ENCODE results near the gene FUT7.
A peak's percentile ranks its signal among the peaks of the same experiment; 100 is the strongest.

The FUT7 gene

GRCh38 chr9:137030538-137031527 lies 1.1 kb downstream of the FUT7 start:
- no peaks in the 10 kb centered on the region for H3K36me3 ChIP-seq (ENCODE audit: control insufficient read depth, insufficient read depth, low read length)
- H3K27me3 ChIP-seq (replicated peaks; ENCODE audit: control insufficient read depth, insufficient read depth, low read length, poor library complexity, severe bottlenecking) = no peaks in the 10 kb centered on the region
- peak overlapping the region; percentile 61 for H3K27ac ChIP-seq (ENCODE audit: insufficient read depth, low read length, poor library complexity, severe bottlenecking)
- H3K4me3 ChIP-seq (ENCODE audit: insufficient read depth, low read depth, low read length, poor library complexity, severe bottlenecking) = peak overlapping the region; percentile 67
- DNase-seq = no peak
- no peaks in the 10 kb centered on the region for H3K9me3 ChIP-seq (ENCODE audit: control insufficient read depth, low read length)
- peaks cover 70% of the 10 kb centered on the region for H3K4me1 ChIP-seq (ENCODE audit: control insufficient read depth, insufficient read depth, low read length, poor library complexity, severe bottlenecking)

- H3K36me3 ChIP-seq (ENCODE audit: control insufficient read depth, insufficient read depth, low read length) = no peaks in the 10 kb centered on the region
- H3K27me3 ChIP-seq (replicated peaks; ENCODE audit: control insufficient read depth, insufficient read depth, low read length, poor library complexity, severe bottlenecking) = no peaks in the 10 kb centered on the region
- no peak for DNase-seq
- no peaks in the 10 kb centered on the region for H3K9me3 ChIP-seq (ENCODE audit: control insufficient read depth, low read length)
- H3K4me1 ChIP-seq (ENCODE audit: control insufficient read depth, insufficient read depth, low read length, poor library complexity, severe bottlenecking) = peaks cover 70% of the 10 kb centered on the region
- peak overlapping the region; percentile 67 for H3K4me3 ChIP-seq (ENCODE audit: insufficient read depth, low read depth, low read length, poor library complexity, severe bottlenecking)
- H3K27ac ChIP-seq (ENCODE audit: insufficient read depth, low read length, poor library complexity, severe bottlenecking) = peak overlapping the region; percentile 61
Measured at GRCh38 chr9:137030006-137030405, 1.9 kb downstream of the FUT7 start.

GRCh38 chr9:137029058-137029936 lies 2.6 kb downstream of the FUT7 start:
- Histone ChIP-seq H3K4me1 (ENCODE audit: control insufficient read depth, insufficient read depth, low read length, poor library complexity, severe bottlenecking) (peaks cover 65% of the 10 kb centered on the region), H3K27me3 (replicated peaks; ENCODE audit: control insufficient read depth, insufficient read depth, low read length, poor library complexity, severe bottlenecking) (no peaks in the 10 kb centered on the region), H3K36me3 (ENCODE audit: control insufficient read depth, insufficient read depth, low read length) (no peaks in the 10 kb centered on the region), H3K9me3 (ENCODE audit: control insufficient read depth, low read length) (no peaks in the 10 kb centered on the region), H3K27ac (ENCODE audit: insufficient read depth, low read length, poor library complexity, severe bottlenecking) (peak overlapping the region; percentile 61), H3K4me3 (ENCODE audit: insufficient read depth, low read depth, low read length, poor library complexity, severe bottlenecking) (peak overlapping the region; percentile 67)
- DNase-seq = peak; percentile 43 to 62 (median 50)

- H3K27ac ChIP-seq (ENCODE audit: insufficient read depth, low read length, poor library complexity, severe bottlenecking) = peak overlapping the region; percentile 61
- H3K4me1 ChIP-seq (ENCODE audit: control insufficient read depth, insufficient read depth, low read length, poor library complexity, severe bottlenecking) = peaks cover 64% of the 10 kb centered on the region
- no peaks in the 10 kb centered on the region for H3K27me3 ChIP-seq (replicated peaks; ENCODE audit: control insufficient read depth, insufficient read depth, low read length, poor library complexity, severe bottlenecking)
- H3K4me3 ChIP-seq (ENCODE audit: insufficient read depth, low read depth, low read length, poor library complexity, severe bottlenecking) = peak overlapping the region; percentile 67
- H3K36me3 ChIP-seq (ENCODE audit: control insufficient read depth, insufficient read depth, low read length) = no peaks in the 10 kb centered on the region
- H3K9me3 ChIP-seq (ENCODE audit: control insufficient read depth, low read length) = no peaks in the 10 kb centered on the region
- DNase-seq = peak; percentile 52 to 63 (median 55)
Measured at GRCh38 chr9:137028263-137029057, 3.4 kb downstream of the FUT7 start.

GRCh38 chr9:137027369-137028262 lies 4.3 kb downstream of the FUT7 start, which contains the start of gene ABCA2:
ABCA2 (minus strand) TSS chr9:137028237; CDS start chr9:137028140, 97 bp downstream.
- Histone ChIP-seq H3K27me3 (replicated peaks; ENCODE audit: control insufficient read depth, insufficient read depth, low read length, poor library complexity, severe bottlenecking) (no peaks in the 10 kb centered on the region), H3K36me3 (ENCODE audit: control insufficient read depth, insufficient read depth, low read length) (no peaks in the 10 kb centered on the region), H3K9me3 (ENCODE audit: control insufficient read depth, low read length) (no peaks in the 10 kb centered on the region), H3K27ac (ENCODE audit: insufficient read depth, low read length, poor library complexity, severe bottlenecking) (peak within 1 kb of the TSS; percentile 61), H3K4me1 (ENCODE audit: control insufficient read depth, insufficient read depth, low read length, poor library complexity, severe bottlenecking) (peaks cover 59% of the 10 kb centered on the region), H3K4me3 (ENCODE audit: insufficient read depth, low read depth, low read length, poor library complexity, severe bottlenecking) (peak within 1 kb of the TSS; percentile 67)
- DNase-seq = peak in 1 of 3 donors; percentile 55

- Histone ChIP-seq H3K36me3 (ENCODE audit: control insufficient read depth, insufficient read depth, low read length) (no peaks in the 10 kb centered on the region), H3K4me3 (ENCODE audit: insufficient read depth, low read depth, low read length, poor library complexity, severe bottlenecking) (no peak overlapping the region), H3K9me3 (ENCODE audit: control insufficient read depth, low read length) (no peaks in the 10 kb centered on the region), H3K27ac (ENCODE audit: insufficient read depth, low read length, poor library complexity, severe bottlenecking) (no peak overlapping the region), H3K27me3 (replicated peaks; ENCODE audit: control insufficient read depth, insufficient read depth, low read length, poor library complexity, severe bottlenecking) (no peaks in the 10 kb centered on the region), H3K4me1 (ENCODE audit: control insufficient read depth, insufficient read depth, low read length, poor library complexity, severe bottlenecking) (peaks cover 51% of the 10 kb centered on the region)
- no peak for DNase-seq
Measured at GRCh38 chr9:137026828-137027227, 5.1 kb downstream of the FUT7 start.

GRCh38 chr9:137026384-137026783 lies 5.5 kb downstream of the FUT7 start:
- no peak overlapping the region for H3K27ac ChIP-seq (ENCODE audit: insufficient read depth, low read length, poor library complexity, severe bottlenecking)
- no peaks in the 10 kb centered on the region for H3K36me3 ChIP-seq (ENCODE audit: control insufficient read depth, insufficient read depth, low read length)
- no peak for DNase-seq
- peaks cover 47% of the 10 kb centered on the region for H3K4me1 ChIP-seq (ENCODE audit: control insufficient read depth, insufficient read depth, low read length, poor library complexity, severe bottlenecking)
- no peaks in the 10 kb centered on the region for H3K9me3 ChIP-seq (ENCODE audit: control insufficient read depth, low read length)
- H3K27me3 ChIP-seq (replicated peaks; ENCODE audit: control insufficient read depth, insufficient read depth, low read length, poor library complexity, severe bottlenecking) = no peaks in the 10 kb centered on the region
- no peak overlapping the region for H3K4me3 ChIP-seq (ENCODE audit: insufficient read depth, low read depth, low read length, poor library complexity, severe bottlenecking)

GRCh38 chr9:137025517-137025966 lies 6.3 kb downstream of the FUT7 start:
- Histone ChIP-seq H3K27me3 (replicated peaks; ENCODE audit: control insufficient read depth, insufficient read depth, low read length, poor library complexity, severe bottlenecking) (no peaks in the 10 kb centered on the region), H3K9me3 (ENCODE audit: control insufficient read depth, low read length) (no peaks in the 10 kb centered on the region), H3K4me3 (ENCODE audit: insufficient read depth, low read depth, low read length, poor library complexity, severe bottlenecking) (no peak overlapping the region), H3K36me3 (ENCODE audit: control insufficient read depth, insufficient read depth, low read length) (no peaks in the 10 kb centered on the region), H3K27ac (ENCODE audit: insufficient read depth, low read length, poor library complexity, severe bottlenecking) (no peak overlapping the region), H3K4me1 (ENCODE audit: control insufficient read depth, insufficient read depth, low read length, poor library complexity, severe bottlenecking) (peaks cover 39% of the 10 kb centered on the region)
- no peak for DNase-seq

Measured in effector memory CD4-positive, alpha-beta T cell (primary cell).